ENCODE data around the gene CNPPD1.

The CNPPD1 gene

DNA sequence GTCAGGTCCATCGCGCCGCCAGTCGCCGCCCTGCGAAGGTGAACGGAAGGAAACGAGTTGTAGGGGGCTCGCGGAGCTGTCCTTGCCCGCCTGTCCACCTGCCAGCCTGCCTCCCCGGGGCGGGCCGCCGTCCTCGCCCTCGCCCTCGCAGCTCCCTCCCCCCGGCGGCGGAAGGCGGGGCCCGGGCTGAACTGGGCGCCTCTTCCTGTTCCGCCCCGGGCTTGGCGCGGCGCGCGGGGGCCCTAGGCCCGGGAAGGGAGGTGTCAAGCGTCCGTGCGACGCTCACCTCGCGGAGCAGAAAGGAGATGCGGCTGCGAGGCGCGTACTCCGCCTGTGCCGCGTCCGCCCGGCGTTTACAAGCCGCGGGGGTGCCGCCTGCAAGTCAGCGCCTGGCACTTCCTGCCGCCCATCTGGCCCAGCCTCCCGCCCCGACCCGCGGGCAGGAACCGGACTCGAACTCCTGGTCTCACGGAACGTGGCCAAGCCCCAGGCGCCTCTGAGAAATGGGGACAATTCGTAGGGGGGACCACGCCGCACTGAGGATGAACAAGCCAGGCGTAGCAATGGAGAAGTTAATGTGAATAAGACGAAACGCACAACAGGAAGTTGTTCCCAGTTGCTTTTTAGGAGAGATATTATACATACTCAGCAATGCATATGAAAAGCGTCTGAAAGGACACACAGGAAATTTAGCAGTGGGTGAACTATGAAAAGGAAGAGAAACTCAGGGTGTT is at the start of gene CNPPD1:
TSS of gene CNPPD1 (minus strand) at position 108 of the 734 bp plus-strand sequence. CDS start at position 11, 97 bp downstream.
- peak; percentile 77 for DNase-seq (ENCODE audit: insufficient read length, low spot score)
- FAIRE-seq, result no peak
- TF ChIP-seq, protein P1, sequence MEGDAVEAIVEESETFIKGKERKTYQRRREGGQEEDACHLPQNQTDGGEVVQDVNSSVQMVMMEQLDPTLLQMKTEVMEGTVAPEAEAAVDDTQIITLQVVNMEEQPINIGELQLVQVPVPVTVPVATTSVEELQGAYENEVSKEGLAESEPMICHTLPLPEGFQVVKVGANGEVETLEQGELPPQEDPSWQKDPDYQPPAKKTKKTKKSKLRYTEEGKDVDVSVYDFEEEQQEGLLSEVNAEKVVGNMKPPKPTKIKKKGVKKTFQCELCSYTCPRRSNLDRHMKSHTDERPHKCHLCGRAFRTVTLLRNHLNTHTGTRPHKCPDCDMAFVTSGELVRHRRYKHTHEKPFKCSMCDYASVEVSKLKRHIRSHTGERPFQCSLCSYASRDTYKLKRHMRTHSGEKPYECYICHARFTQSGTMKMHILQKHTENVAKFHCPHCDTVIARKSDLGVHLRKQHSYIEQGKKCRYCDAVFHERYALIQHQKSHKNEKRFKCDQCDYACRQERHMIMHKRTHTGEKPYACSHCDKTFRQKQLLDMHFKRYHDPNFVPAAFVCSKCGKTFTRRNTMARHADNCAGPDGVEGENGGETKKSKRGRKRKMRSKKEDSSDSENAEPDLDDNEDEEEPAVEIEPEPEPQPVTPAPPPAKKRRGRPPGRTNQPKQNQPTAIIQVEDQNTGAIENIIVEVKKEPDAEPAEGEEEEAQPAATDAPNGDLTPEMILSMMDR (IDR thresholded peaks at IDR 0.05; ENCODE audit: insufficient read depth, missing control alignments), result no peak

DNA sequence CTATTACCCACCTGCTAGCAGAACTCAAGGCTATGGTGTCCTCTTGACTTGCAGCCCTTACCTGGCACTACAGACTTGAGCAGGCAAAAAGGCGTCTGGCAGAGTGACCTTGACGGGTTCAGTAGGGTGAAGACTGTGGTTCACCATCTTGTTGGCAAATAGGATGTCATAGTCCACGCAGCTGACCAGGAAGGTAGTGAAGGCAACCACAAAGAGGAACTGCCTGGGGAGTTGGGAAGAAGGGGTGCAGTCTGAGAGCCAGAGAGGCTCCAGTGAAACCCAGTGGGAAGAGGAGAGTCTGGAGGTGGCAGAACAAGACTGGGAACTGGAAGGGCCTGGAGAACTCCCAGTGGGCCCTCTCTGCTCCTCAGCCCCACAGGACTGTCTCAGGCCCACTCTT is 48.6 kb upstream of the CNPPD1 start:
- DNase-seq (ENCODE audit: insufficient read length, low spot score) (no peak), FAIRE-seq (no peak)
- TF ChIP-seq, protein P1 (IDR thresholded peaks at IDR 0.05; ENCODE audit: insufficient read depth, missing control alignments), result no peak

DNA sequence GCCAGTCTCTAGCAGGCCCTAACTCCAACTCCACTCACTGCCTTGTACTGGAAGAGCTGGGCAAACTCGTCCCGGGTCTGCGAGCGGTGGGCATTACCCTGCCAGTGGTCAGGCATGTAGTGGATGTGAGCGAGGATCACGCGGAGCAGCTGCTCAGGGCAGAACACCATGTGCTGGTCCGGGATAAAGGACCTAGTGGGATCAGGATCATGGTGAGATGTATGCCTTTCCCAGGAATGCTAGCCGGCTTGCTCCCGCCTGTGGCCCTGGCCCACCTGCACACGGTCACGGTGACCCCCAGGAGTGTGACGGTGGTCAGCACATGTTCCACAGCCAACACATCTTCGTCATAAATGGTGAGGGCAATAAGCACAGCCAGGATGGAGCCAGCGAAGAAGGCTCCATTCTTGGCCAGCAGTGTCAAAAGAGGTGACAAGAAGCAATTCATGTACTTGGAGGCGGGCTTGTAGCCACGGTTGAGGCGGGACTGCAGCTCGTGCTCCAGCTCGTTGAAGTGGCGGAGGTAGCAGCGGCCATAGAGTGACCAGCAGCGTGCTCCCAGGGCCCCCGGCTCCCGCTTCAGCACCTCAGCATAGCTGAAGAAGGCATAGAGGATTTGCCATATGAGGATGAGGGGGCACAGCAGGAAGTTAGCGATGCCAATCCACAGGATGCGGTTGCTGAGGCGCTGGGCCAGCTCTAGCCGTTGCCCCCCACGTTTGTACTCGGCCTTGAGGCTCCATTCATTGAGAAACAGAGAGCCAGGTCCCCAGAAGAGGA is 47.3 kb upstream of the CNPPD1 start:
- FAIRE-seq, result no peak
- TF ChIP-seq, protein P1 (IDR thresholded peaks at IDR 0.05; ENCODE audit: insufficient read depth, missing control alignments), result no peak
- no peak for DNase-seq (ENCODE audit: insufficient read length, low spot score)

DNA sequence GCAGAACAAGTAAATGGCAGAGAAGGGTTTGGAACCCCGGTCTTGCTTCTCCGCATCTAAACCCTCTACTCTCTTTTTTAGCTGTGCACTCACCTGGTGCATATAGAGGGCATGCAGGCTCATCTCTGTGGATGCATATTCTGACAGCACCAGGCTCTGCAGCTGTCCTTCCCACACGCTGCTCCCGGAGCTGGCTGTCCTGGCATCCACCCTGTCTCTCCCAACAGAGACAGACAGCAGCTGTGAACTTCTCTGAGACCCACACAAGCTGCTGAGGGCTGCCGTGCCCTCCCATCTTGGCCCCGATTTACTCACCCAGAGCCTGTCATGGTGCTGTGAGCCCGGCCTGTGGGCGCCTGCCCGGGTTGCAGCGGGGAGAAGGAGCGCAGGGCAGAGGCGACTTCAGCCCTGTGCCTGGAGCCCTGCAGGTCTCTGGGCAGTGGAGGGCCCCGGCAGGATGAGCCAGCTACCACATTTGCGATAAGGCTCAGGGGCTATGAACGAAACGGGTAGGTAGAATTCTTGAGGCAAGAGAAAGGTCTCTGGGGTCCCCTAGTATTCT is 45.3 kb upstream of the CNPPD1 start:
- FAIRE-seq (no peak), DNase-seq (ENCODE audit: insufficient read length, low spot score) (no peak)

DNA sequence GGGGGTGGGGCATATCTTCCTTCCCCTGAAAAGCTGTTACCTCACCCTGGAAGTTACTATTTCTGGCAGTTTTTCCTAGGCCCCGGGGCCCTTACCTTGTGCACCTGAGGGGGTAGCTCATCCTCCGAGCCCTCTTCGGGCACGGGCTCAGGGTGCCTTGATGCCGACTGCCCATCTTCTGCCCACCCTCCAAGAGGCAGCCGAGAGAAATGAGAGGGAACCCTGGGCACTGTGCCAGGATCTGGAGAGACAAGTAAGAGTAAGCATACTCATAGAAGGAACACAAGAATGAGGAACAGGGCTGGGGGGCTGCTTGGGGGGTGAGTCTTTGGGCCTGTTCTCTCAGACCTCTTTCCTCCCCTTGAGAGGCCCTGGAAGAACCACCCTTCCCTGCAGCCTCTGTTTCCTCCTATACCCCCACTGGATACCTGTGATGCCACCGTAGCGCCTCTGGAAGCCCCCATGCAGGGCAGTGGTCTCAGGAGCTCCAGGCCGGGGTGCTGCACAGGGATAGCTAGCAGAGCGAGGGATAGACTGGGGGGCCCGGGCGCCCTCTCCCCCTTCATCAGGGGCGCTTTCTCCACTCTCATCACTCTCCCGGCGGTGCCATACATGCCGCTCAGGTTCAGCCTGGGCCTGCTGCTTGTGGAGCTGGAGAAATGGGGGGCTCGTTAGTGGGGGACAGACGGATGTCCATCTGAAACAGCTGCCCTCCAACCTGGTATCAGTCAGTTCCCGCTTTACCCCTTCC is 44.1 kb upstream of the CNPPD1 start:
- TF ChIP-seq, protein P1 (IDR thresholded peaks at IDR 0.05; ENCODE audit: insufficient read depth, missing control alignments), result no peak
- FAIRE-seq (no peak), DNase-seq (ENCODE audit: insufficient read length, low spot score) (no peak)

More for the DNA sequence above, 45.3 kb upstream of the CNPPD1 start:
- TF ChIP-seq, protein P1 (IDR thresholded peaks at IDR 0.05; ENCODE audit: insufficient read depth, missing control alignments), result no peak

DNA sequence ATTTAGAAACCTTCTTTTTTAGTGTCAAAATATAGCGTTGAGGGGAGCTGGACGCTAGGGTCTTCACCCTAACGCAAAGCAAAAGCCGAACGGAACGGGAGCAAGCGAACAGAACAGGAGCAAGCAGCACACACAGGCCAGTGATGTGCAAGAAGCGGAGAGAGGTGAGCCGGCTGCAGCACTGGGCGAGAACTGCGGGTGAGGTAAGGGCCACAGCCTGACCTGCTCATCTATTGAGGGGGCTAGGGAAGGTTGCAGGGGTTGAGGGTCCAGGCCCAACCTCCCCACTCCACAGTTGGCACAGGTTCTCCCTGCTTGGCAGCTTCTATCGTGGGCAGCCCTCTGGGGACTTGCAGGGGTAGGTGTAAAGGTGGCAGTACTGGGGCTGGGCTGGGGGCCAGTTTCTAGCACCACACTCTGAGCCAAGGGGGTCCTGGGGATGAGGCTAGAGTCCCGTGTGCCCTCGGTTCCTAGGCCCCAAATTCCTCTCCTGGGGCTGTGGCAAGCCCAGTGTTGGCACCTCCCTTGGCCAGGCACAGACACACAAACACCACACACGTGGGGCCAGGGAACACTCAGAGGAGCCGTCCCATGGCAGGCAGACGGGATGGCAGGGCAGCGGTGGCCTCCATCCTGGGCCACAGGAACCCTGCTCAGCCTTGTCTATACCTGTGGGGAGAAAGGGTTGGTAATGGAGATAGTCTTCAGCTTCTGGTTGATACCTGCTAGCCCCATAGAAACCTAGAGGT is 43.2 kb upstream of the CNPPD1 start:
- DNase-seq (ENCODE audit: insufficient read length, low spot score) (no peak), FAIRE-seq (no peak)
- TF ChIP-seq, protein P1 (IDR thresholded peaks at IDR 0.05; ENCODE audit: insufficient read depth, missing control alignments), result no peak

Data from D721Med (cell line).